ENCODE results near the gene WDR70.
"Not testable (repeated sequence)": the region's sequence is repeated elsewhere in the genome, so short reads cannot be mapped to it uniquely, and the experiment has no call there.

GRCh38 chr5:37674361-37674760 lies 295.2 kb downstream of the WDR70 start:
- TF ChIP-seq CTCF (IDR thresholded peaks at IDR 0.05); ZNF512 (CRISPR knock-in tag; IDR thresholded peaks at IDR 0.05; ENCODE audit: borderline replicate concordance); ZNF423 (CRISPR knock-in tag; IDR thresholded peaks at IDR 0.05); MXD4 (CRISPR knock-in tag; IDR thresholded peaks at IDR 0.05; ENCODE audit: borderline replicate concordance); JUN (CRISPR knock-in tag; IDR thresholded peaks at IDR 0.05); FOXP1 (CRISPR knock-in tag; IDR thresholded peaks at IDR 0.05; ENCODE audit: borderline replicate concordance); AFF4 (CRISPR knock-in tag; IDR thresholded peaks at IDR 0.05; ENCODE audit: borderline replicate concordance); USF2 (CRISPR knock-in tag; IDR thresholded peaks at IDR 0.05); FOXK1 (CRISPR knock-in tag; IDR thresholded peaks at IDR 0.05); ATF2 (CRISPR knock-in tag; IDR thresholded peaks at IDR 0.05; ENCODE audit: borderline replicate concordance, low read depth); ZNF416 (CRISPR knock-in tag; IDR thresholded peaks at IDR 0.05); SMAD3 (CRISPR knock-in tag; IDR thresholded peaks at IDR 0.05; ENCODE audit: borderline replicate concordance): not testable (repeated sequence)
- TF ChIP-seq, protein P1, sequence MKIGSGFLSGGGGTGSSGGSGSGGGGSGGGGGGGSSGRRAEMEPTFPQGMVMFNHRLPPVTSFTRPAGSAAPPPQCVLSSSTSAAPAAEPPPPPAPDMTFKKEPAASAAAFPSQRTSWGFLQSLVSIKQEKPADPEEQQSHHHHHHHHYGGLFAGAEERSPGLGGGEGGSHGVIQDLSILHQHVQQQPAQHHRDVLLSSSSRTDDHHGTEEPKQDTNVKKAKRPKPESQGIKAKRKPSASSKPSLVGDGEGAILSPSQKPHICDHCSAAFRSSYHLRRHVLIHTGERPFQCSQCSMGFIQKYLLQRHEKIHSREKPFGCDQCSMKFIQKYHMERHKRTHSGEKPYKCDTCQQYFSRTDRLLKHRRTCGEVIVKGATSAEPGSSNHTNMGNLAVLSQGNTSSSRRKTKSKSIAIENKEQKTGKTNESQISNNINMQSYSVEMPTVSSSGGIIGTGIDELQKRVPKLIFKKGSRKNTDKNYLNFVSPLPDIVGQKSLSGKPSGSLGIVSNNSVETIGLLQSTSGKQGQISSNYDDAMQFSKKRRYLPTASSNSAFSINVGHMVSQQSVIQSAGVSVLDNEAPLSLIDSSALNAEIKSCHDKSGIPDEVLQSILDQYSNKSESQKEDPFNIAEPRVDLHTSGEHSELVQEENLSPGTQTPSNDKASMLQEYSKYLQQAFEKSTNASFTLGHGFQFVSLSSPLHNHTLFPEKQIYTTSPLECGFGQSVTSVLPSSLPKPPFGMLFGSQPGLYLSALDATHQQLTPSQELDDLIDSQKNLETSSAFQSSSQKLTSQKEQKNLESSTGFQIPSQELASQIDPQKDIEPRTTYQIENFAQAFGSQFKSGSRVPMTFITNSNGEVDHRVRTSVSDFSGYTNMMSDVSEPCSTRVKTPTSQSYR (CRISPR knock-in tag; IDR thresholded peaks at IDR 0.05): not testable (repeated sequence)
- TF ChIP-seq, protein P2, sequence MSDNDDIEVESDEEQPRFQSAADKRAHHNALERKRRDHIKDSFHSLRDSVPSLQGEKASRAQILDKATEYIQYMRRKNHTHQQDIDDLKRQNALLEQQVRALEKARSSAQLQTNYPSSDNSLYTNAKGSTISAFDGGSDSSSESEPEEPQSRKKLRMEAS (CRISPR knock-in tag; IDR thresholded peaks at IDR 0.05): not testable (repeated sequence)

All from WTC11 (cell line).